ENCODE measurements around the gene SETMAR.
"Not testable (repeated sequence)": the region's sequence is repeated elsewhere in the genome, so short reads cannot be mapped to it uniquely, and the experiment has no call there.

SETMAR gene

GRCh38 chr3:4313606-4314293, 10.6 kb downstream of the SETMAR start:
- Histone ChIP-seq H3K4me1 (ENCODE audit: control insufficient read depth, insufficient read depth, low read length) (peaks cover 3% of the 10 kb centered on the region; the same call in 1 of the 2 replicates), H3K27me3 (ENCODE audit: control insufficient read depth, insufficient read depth, low read length) (no peaks in the 10 kb centered on the region), H3K27ac (ENCODE audit: low read length) (no peak overlapping the region), H3K36me3 (ENCODE audit: control insufficient read depth, insufficient read depth, low read length) (peaks cover 2% of the 10 kb centered on the region; the same call in 1 of the 2 replicates), H3K9me3 (ENCODE audit: control insufficient read depth, insufficient read depth, low read length) (no peaks in the 10 kb centered on the region), H3K4me3 (ENCODE audit: low read length) (no peak overlapping the region)
- WGBS (ENCODE audit: insufficient coverage, insufficient read length): no CpG with 5 or more reads among the region's 4 CpGs
- DNase-seq (ENCODE audit: low read depth, low spot score): no peak

GRCh38 chr3:4314688-4315087, 11.5 kb downstream of the SETMAR start:
- DNase-seq (ENCODE audit: low read depth, low spot score): no peak
- H3K4me1 ChIP-seq (ENCODE audit: control insufficient read depth, insufficient read depth, low read length): no peaks in the 10 kb centered on the region; the same call in 1 of the 2 replicates
- no peak overlapping the region for H3K4me3 ChIP-seq (ENCODE audit: low read length)
- H3K27ac ChIP-seq (ENCODE audit: low read length): no peak overlapping the region
- H3K36me3 ChIP-seq (ENCODE audit: control insufficient read depth, insufficient read depth, low read length): peaks cover 2% of the 10 kb centered on the region; the same call in 1 of the 2 replicates
- H3K9me3 ChIP-seq (ENCODE audit: control insufficient read depth, insufficient read depth, low read length): no peaks in the 10 kb centered on the region
- no CpG with 5 or more reads among the region's 4 CpGs for WGBS (ENCODE audit: insufficient coverage, insufficient read length)
- no peaks in the 10 kb centered on the region for H3K27me3 ChIP-seq (ENCODE audit: control insufficient read depth, insufficient read depth, low read length)

- Histone ChIP-seq H3K27me3 (ENCODE audit: control insufficient read depth, insufficient read depth, low read length) (no peaks in the 10 kb centered on the region), H3K36me3 (ENCODE audit: control insufficient read depth, insufficient read depth, low read length) (0 out of 2 replicates have a peak, but pooled peaks cover 2% of the 10 kb centered on the region), H3K27ac (ENCODE audit: low read length) (no peak overlapping the region), H3K4me1 (ENCODE audit: control insufficient read depth, insufficient read depth, low read length) (no peaks in the 10 kb centered on the region), H3K9me3 (ENCODE audit: control insufficient read depth, insufficient read depth, low read length) (no peaks in the 10 kb centered on the region), H3K4me3 (ENCODE audit: low read length) (no peak overlapping the region)
- DNase-seq (ENCODE audit: low read depth, low spot score): no peak
Measured at GRCh38 chr3:4320096-4320911, 17.1 kb downstream of the SETMAR start.

GRCh38 chr3:4321732-4322131, 18.6 kb downstream of the SETMAR start:
- no CpG with 5 or more reads among the region's 1 CpG for WGBS (ENCODE audit: insufficient coverage, insufficient read length)
- H3K9me3 ChIP-seq (ENCODE audit: control insufficient read depth, insufficient read depth, low read length): no peaks in the 10 kb centered on the region
- H3K27me3 ChIP-seq (ENCODE audit: control insufficient read depth, insufficient read depth, low read length): no peaks in the 10 kb centered on the region
- no peak for DNase-seq (ENCODE audit: low read depth, low spot score)
- H3K36me3 ChIP-seq (ENCODE audit: control insufficient read depth, insufficient read depth, low read length): 0 out of 2 replicates have a peak, but pooled peaks cover 2% of the 10 kb centered on the region
- H3K27ac ChIP-seq (ENCODE audit: low read length): no peak overlapping the region
- H3K4me3 ChIP-seq (ENCODE audit: low read length): no peak overlapping the region
- H3K4me1 ChIP-seq (ENCODE audit: control insufficient read depth, insufficient read depth, low read length): no peaks in the 10 kb centered on the region

- H3K36me3 ChIP-seq (ENCODE audit: control insufficient read depth, insufficient read depth, low read length): no peaks in the 10 kb centered on the region
- H3K27ac ChIP-seq (ENCODE audit: low read length): no peak overlapping the region
- DNase-seq (ENCODE audit: low read depth, low spot score): no peak
- WGBS (ENCODE audit: insufficient coverage, insufficient read length): no CpG with 5 or more reads among the region's 1 CpG
- no peak overlapping the region for H3K4me3 ChIP-seq (ENCODE audit: low read length)
- H3K9me3 ChIP-seq (ENCODE audit: control insufficient read depth, insufficient read depth, low read length): no peaks in the 10 kb centered on the region
- no peaks in the 10 kb centered on the region for H3K4me1 ChIP-seq (ENCODE audit: control insufficient read depth, insufficient read depth, low read length)
- no peaks in the 10 kb centered on the region for H3K27me3 ChIP-seq (ENCODE audit: control insufficient read depth, insufficient read depth, low read length)
Measured at GRCh38 chr3:4322635-4323034, 19.5 kb downstream of the SETMAR start.

- WGBS (ENCODE audit: insufficient coverage, insufficient read length): no CpG with 5 or more reads among the region's 3 CpGs
- Histone ChIP-seq H3K9me3 (ENCODE audit: control insufficient read depth, insufficient read depth, low read length) (no peaks in the 10 kb centered on the region), H3K27me3 (ENCODE audit: control insufficient read depth, insufficient read depth, low read length) (no peaks in the 10 kb centered on the region), H3K4me3 (ENCODE audit: low read length) (no peak overlapping the region), H3K36me3 (ENCODE audit: control insufficient read depth, insufficient read depth, low read length) (no peaks in the 10 kb centered on the region), H3K27ac (ENCODE audit: low read length) (no peak overlapping the region), H3K4me1 (ENCODE audit: control insufficient read depth, insufficient read depth, low read length) (no peaks in the 10 kb centered on the region)
- no peak for DNase-seq (ENCODE audit: low read depth, low spot score)
Measured at GRCh38 chr3:4323246-4324027, 20.3 kb downstream of the SETMAR start.

GRCh38 chr3:4326868-4327267, 23.7 kb downstream of the SETMAR start:
- H3K27me3 ChIP-seq (ENCODE audit: control insufficient read depth, insufficient read depth, low read length): no peaks in the 10 kb centered on the region
- H3K4me1 ChIP-seq (ENCODE audit: control insufficient read depth, insufficient read depth, low read length): no peaks in the 10 kb centered on the region
- WGBS (ENCODE audit: insufficient coverage, insufficient read length): no CpG with 5 or more reads among the region's 1 CpG
- no peak overlapping the region for H3K27ac ChIP-seq (ENCODE audit: low read length)
- H3K9me3 ChIP-seq (ENCODE audit: control insufficient read depth, insufficient read depth, low read length): no peaks in the 10 kb centered on the region
- no peaks in the 10 kb centered on the region for H3K36me3 ChIP-seq (ENCODE audit: control insufficient read depth, insufficient read depth, low read length)
- no peak overlapping the region for H3K4me3 ChIP-seq (ENCODE audit: low read length)
- DNase-seq (ENCODE audit: low read depth, low spot score): no peak

GRCh38 chr3:4329806-4330205, 26.6 kb downstream of the SETMAR start:
- not testable (repeated sequence) for H3K4me1 ChIP-seq (ENCODE audit: control insufficient read depth, insufficient read depth, low read length); DNase-seq (ENCODE audit: low read depth, low spot score); H3K27ac ChIP-seq (ENCODE audit: low read length); H3K36me3 ChIP-seq (ENCODE audit: control insufficient read depth, insufficient read depth, low read length); H3K27me3 ChIP-seq (ENCODE audit: control insufficient read depth, insufficient read depth, low read length); H3K9me3 ChIP-seq (ENCODE audit: control insufficient read depth, insufficient read depth, low read length); H3K4me3 ChIP-seq (ENCODE audit: low read length)

GRCh38 chr3:4332111-4332510, 28.9 kb downstream of the SETMAR start:
- DNase-seq (ENCODE audit: low read depth, low spot score): no peak
- Histone ChIP-seq H3K27ac (ENCODE audit: low read length) (no peak overlapping the region), H3K27me3 (ENCODE audit: control insufficient read depth, insufficient read depth, low read length) (no peaks in the 10 kb centered on the region), H3K4me1 (ENCODE audit: control insufficient read depth, insufficient read depth, low read length) (no peaks in the 10 kb centered on the region; the same call in 1 of the 2 replicates), H3K9me3 (ENCODE audit: control insufficient read depth, insufficient read depth, low read length) (no peaks in the 10 kb centered on the region), H3K36me3 (ENCODE audit: control insufficient read depth, insufficient read depth, low read length) (no peaks in the 10 kb centered on the region), H3K4me3 (ENCODE audit: low read length) (no peak overlapping the region)
- no CpG with 5 or more reads among the region's 1 CpG for WGBS (ENCODE audit: insufficient coverage, insufficient read length)

- Histone ChIP-seq H3K27me3 (ENCODE audit: control insufficient read depth, insufficient read depth, low read length) (no peaks in the 10 kb centered on the region), H3K4me3 (ENCODE audit: low read length) (no peak overlapping the region), H3K27ac (ENCODE audit: low read length) (no peak overlapping the region), H3K9me3 (ENCODE audit: control insufficient read depth, insufficient read depth, low read length) (no peaks in the 10 kb centered on the region), H3K36me3 (ENCODE audit: control insufficient read depth, insufficient read depth, low read length) (no peaks in the 10 kb centered on the region), H3K4me1 (ENCODE audit: control insufficient read depth, insufficient read depth, low read length) (no peaks in the 10 kb centered on the region; the same call in 1 of the 2 replicates)
- no CpG with 5 or more reads among the region's 3 CpGs for WGBS (ENCODE audit: insufficient coverage, insufficient read length)
- no peak for DNase-seq (ENCODE audit: low read depth, low spot score)
Measured at GRCh38 chr3:4332574-4332973, 29.4 kb downstream of the SETMAR start.

Measured in iPS DF 6.9 (cell line).